ENCODE measurements around the gene FGFRL1. TPM values are rescaled to one million over a fixed set of nuclear protein-coding genes. Genes with fewer than 3 reads are reported as not detected.

FGFRL1 gene
- total and polyA plus RNA-seq, 2 donors from 2014 or later: 22.0 to 25.5 TPM

- TF ChIP-seq, protein P1, sequence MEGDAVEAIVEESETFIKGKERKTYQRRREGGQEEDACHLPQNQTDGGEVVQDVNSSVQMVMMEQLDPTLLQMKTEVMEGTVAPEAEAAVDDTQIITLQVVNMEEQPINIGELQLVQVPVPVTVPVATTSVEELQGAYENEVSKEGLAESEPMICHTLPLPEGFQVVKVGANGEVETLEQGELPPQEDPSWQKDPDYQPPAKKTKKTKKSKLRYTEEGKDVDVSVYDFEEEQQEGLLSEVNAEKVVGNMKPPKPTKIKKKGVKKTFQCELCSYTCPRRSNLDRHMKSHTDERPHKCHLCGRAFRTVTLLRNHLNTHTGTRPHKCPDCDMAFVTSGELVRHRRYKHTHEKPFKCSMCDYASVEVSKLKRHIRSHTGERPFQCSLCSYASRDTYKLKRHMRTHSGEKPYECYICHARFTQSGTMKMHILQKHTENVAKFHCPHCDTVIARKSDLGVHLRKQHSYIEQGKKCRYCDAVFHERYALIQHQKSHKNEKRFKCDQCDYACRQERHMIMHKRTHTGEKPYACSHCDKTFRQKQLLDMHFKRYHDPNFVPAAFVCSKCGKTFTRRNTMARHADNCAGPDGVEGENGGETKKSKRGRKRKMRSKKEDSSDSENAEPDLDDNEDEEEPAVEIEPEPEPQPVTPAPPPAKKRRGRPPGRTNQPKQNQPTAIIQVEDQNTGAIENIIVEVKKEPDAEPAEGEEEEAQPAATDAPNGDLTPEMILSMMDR (IDR thresholded peaks at IDR 0.05; ENCODE audit: borderline replicate concordance, extremely low read depth, insufficient read depth): no peak
- intact Hi-C loops (cut with DNase I): no loop called here
- Histone ChIP-seq H3K27ac (ENCODE audit: low read depth in 2 of 2, low read length in 2 of 2) (no peak overlapping the region), H3K36me3 (ENCODE audit: control insufficient read depth in 2 of 3, insufficient read depth in 3 of 3, low read length in 3 of 3) (no peaks in the 10 kb centered on the region), H3K4me1 (ENCODE audit: control insufficient read depth in 2 of 3, insufficient read depth in 2 of 3, low read depth in 1 of 3, low read length in 3 of 3) (no peaks in the 10 kb centered on the region), H3K4me3 (ENCODE audit: low read length in 3 of 3) (no peak overlapping the region), H3K27me3 (ENCODE audit: control insufficient read depth, insufficient read depth, low read length) (peaks cover 14% of the 10 kb centered on the region), H3K9ac (ENCODE audit: low read length in 3 of 3) (no peak overlapping the region), H3K9me3 (ENCODE audit: control insufficient read depth in 2 of 3, insufficient read depth in 1 of 3, low read length in 3 of 3) (no peaks in the 10 kb centered on the region)
- no peak for FAIRE-seq
- DNase-seq: peak in 1 of 5 donors; percentile 30
Observed at GRCh38 chr4:1058198-1058996, 47.0 kb downstream of the FGFRL1 start.

GRCh38 chr4:1058997-1059665 is 47.7 kb downstream of the FGFRL1 start:
- Histone ChIP-seq H3K4me1 (ENCODE audit: control insufficient read depth in 2 of 3, insufficient read depth in 2 of 3, low read depth in 1 of 3, low read length in 3 of 3) (no peaks in the 10 kb centered on the region), H3K4me3 (ENCODE audit: low read length in 3 of 3) (no peak overlapping the region), H3K9ac (ENCODE audit: low read length in 3 of 3) (no peak overlapping the region), H3K27me3 (ENCODE audit: control insufficient read depth, insufficient read depth, low read length) (peaks cover 14% of the 10 kb centered on the region), H3K36me3 (ENCODE audit: control insufficient read depth in 2 of 3, insufficient read depth in 3 of 3, low read length in 3 of 3) (no peaks in the 10 kb centered on the region), H3K9me3 (ENCODE audit: control insufficient read depth in 2 of 3, insufficient read depth in 1 of 3, low read length in 3 of 3) (no peaks in the 10 kb centered on the region), H3K27ac (ENCODE audit: low read depth in 2 of 2, low read length in 2 of 2) (no peak overlapping the region)
- TF ChIP-seq, protein P1 (IDR thresholded peaks at IDR 0.05; ENCODE audit: borderline replicate concordance, extremely low read depth, insufficient read depth): no peak
- intact Hi-C loops (cut with DNase I): no loop called here
- FAIRE-seq (no peak), DNase-seq (peak in 1 of 5 donors; percentile 37)

DNA sequence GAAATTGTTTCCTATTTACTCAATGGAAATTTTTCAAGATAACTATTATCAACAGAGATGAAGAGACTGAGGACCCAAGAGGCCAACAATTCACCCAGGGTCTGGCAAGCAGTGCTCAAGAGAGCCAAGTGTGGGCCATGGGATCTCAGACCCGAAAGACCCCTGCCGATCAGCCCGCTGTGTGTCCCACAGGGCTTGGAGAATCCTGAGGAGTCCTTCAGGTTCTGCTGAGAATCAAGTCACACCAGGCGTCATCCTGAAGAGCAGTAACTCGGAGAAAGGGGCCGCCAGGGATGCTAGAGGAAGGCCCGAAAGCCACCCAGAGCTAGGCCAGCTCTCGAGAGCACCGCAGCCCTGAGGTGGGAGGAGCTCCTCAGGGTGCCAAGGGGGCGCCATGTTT is 48.7 kb downstream of the FGFRL1 start:
- TF ChIP-seq, protein P1 (IDR thresholded peaks at IDR 0.05; ENCODE audit: borderline replicate concordance, extremely low read depth, insufficient read depth): no peak
- intact Hi-C loops (cut with DNase I): no loop called here
- DNase-seq (peak in 1 of 5 donors; percentile 16), FAIRE-seq (no peak)
- Histone ChIP-seq H3K9me3 (ENCODE audit: control insufficient read depth in 2 of 3, insufficient read depth in 1 of 3, low read length in 3 of 3) (no peaks in the 10 kb centered on the region), H3K4me3 (ENCODE audit: low read length in 3 of 3) (no peak overlapping the region), H3K27ac (ENCODE audit: low read depth in 2 of 2, low read length in 2 of 2) (no peak overlapping the region), H3K27me3 (ENCODE audit: control insufficient read depth, insufficient read depth, low read length) (peaks cover 16% of the 10 kb centered on the region), H3K9ac (ENCODE audit: low read length in 3 of 3) (no peak overlapping the region), H3K4me1 (ENCODE audit: control insufficient read depth in 2 of 3, insufficient read depth in 2 of 3, low read depth in 1 of 3, low read length in 3 of 3) (no peaks in the 10 kb centered on the region), H3K36me3 (ENCODE audit: control insufficient read depth in 2 of 3, insufficient read depth in 3 of 3, low read length in 3 of 3) (no peaks in the 10 kb centered on the region)
